ENCODE measurements around the gene AHRR. TPM values are rescaled to one million over a fixed set of nuclear protein-coding genes. Genes with fewer than 3 reads are reported as not detected.
"Not testable (repeated sequence)": the region's sequence is repeated elsewhere in the genome, so short reads cannot be mapped to it uniquely, and the experiment has no call there.

Gene AHRR
- polyA plus RNA-seq, 1 donor, result 3.9 TPM

DNA sequence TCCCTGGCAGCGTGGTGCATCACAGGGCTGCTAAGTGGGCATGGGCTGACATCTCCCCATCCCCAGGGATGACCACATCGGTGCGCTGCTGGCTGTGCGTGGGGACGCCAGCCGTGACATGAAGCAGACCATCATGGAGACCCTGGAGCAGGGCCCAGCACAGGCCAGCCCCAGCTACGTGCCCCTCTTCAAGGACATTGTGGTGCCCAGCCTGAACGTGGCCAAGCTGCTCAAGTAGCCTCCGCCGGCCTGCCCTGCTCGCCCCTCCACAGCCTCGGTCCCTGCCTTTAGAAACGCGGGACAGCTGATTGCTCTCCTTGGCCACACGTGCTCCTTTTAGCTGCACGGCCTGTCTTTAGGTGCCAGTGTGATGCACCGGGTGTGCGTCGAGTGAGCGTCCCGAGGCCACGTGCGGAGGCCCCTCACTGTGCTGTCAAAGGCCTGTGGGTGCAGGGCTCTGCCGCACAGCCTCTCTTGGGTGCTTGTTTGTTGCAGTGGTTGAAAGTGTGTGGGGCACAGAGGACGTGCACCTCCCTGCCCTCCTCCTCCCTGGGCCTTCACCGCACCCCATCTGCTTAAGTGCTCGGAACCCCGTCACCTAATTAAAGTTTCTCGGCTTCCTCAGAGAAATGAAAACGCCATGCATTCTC lies 145.3 kb downstream of the AHRR start:
- H3K4me1 ChIP-seq (ENCODE audit: control insufficient read depth, insufficient read depth, low read length), result peaks cover 5% of the 10 kb centered on the region
- WGBS (ENCODE audit: insufficient coverage, low lambda C conversion rate), result no CpG with 5 or more reads among the region's 30 CpGs
- peaks cover 67% of the 10 kb centered on the region for H3K36me3 ChIP-seq (ENCODE audit: control insufficient read depth, insufficient read depth, low read length)
- no peak overlapping the region for H3K4me3 ChIP-seq (ENCODE audit: low read length)
- no peak for DNase-seq
- H3K27ac ChIP-seq (ENCODE audit: low read length), result no peak overlapping the region
- H3K9me3 ChIP-seq (ENCODE audit: control insufficient read depth, low read depth, low read length), result peaks cover 9% of the 10 kb centered on the region
- no peaks in the 10 kb centered on the region for H3K27me3 ChIP-seq (ENCODE audit: control insufficient read depth, insufficient read depth, low read length)

- H3K27ac ChIP-seq (ENCODE audit: low read length), result no peak overlapping the region
- H3K9me3 ChIP-seq (ENCODE audit: control insufficient read depth, low read depth, low read length), result peaks cover 9% of the 10 kb centered on the region
- H3K4me1 ChIP-seq (ENCODE audit: control insufficient read depth, insufficient read depth, low read length), result peaks cover 10% of the 10 kb centered on the region
- DNase-seq, result no peak
- H3K4me3 ChIP-seq (ENCODE audit: low read length), result no peak overlapping the region
- peaks cover 53% of the 10 kb centered on the region for H3K36me3 ChIP-seq (ENCODE audit: control insufficient read depth, insufficient read depth, low read length)
- H3K27me3 ChIP-seq (ENCODE audit: control insufficient read depth, insufficient read depth, low read length), result no peaks in the 10 kb centered on the region
- no CpG with 5 or more reads among the region's 6 CpGs for WGBS (ENCODE audit: insufficient coverage, low lambda C conversion rate)
Observed at GRCh38 chr5:468401-468800, 146.9 kb downstream of the AHRR start.

DNA sequence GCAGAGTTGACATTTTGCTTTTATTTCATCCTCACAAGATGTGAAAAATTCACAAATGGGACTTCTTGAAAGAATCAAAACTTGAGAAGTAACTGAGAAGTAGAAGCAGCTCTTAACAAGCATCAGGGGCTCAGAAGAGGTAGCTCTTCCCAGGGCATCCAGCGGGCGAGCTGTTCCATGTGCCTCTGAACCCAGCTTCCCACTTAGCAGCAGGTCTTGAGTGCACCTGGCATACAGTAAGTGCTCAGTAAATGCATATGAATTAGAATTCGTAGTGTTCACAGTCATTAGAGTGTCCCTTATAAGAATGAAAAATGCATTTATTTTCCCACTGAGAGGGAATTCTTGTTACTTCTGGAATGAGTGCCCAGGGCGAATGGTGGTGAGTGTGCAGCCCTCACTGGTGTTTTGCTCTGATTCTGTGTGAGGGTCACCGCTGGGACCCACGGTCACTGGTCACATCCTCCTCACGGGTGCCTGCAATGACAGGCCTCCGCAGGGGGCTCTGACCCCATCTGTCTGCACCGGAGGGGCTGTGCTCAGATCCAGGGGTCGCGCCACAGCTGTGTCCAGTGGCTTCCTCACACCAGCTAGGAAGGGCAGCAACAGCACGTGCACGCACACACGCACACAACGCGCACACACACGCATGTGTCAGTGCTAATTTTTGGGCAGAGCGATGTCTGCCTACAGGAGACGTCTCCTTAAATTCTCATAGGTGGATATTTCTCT lies 148.4 kb downstream of the AHRR start:
- Histone ChIP-seq H3K9me3 (ENCODE audit: control insufficient read depth, low read depth, low read length) (peaks cover 8% of the 10 kb centered on the region), H3K4me1 (ENCODE audit: control insufficient read depth, insufficient read depth, low read length) (peaks cover 12% of the 10 kb centered on the region), H3K36me3 (ENCODE audit: control insufficient read depth, insufficient read depth, low read length) (peaks cover 41% of the 10 kb centered on the region), H3K27ac (ENCODE audit: low read length) (no peak overlapping the region), H3K4me3 (ENCODE audit: low read length) (no peak overlapping the region), H3K27me3 (ENCODE audit: control insufficient read depth, insufficient read depth, low read length) (peaks cover 3% of the 10 kb centered on the region)
- WGBS (ENCODE audit: insufficient coverage, low lambda C conversion rate), result no CpG with 5 or more reads among the region's 19 CpGs
- no peak for DNase-seq

- H3K9me3 ChIP-seq (ENCODE audit: control insufficient read depth, low read depth, low read length), result peaks cover 5% of the 10 kb centered on the region
- H3K36me3 ChIP-seq (ENCODE audit: control insufficient read depth, insufficient read depth, low read length), result peaks cover 32% of the 10 kb centered on the region
- H3K27ac ChIP-seq (ENCODE audit: low read length), result no peak overlapping the region
- no peak overlapping the region for H3K4me3 ChIP-seq (ENCODE audit: low read length)
- H3K27me3 ChIP-seq (ENCODE audit: control insufficient read depth, insufficient read depth, low read length), result peaks cover 12% of the 10 kb centered on the region
- 60% methylated on average over 1 of the region's 31 CpGs for WGBS (ENCODE audit: insufficient coverage, low lambda C conversion rate)
- DNase-seq, result no peak
- H3K4me1 ChIP-seq (ENCODE audit: control insufficient read depth, insufficient read depth, low read length), result peaks cover 25% of the 10 kb centered on the region
Observed at GRCh38 chr5:470961-471749, 149.6 kb downstream of the AHRR start.

DNA sequence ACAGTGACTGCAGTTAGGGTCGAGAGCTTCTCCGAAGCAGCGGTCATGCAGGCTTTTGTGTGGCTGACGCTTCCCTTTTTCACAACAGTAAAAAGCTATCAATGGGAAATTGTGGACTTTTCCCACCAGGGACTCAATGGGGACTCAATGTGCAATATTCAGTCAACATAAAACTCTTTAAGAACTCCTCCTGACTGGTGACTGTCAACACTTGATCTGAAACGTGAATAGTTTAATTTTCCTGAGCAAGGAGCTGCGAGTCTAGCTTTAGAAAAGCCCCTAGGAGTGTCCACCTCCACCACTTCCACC lies 150.2 kb downstream of the AHRR start:
- Histone ChIP-seq H3K4me1 (ENCODE audit: control insufficient read depth, insufficient read depth, low read length) (peaks cover 30% of the 10 kb centered on the region), H3K9me3 (ENCODE audit: control insufficient read depth, low read depth, low read length) (peaks cover 10% of the 10 kb centered on the region), H3K27me3 (ENCODE audit: control insufficient read depth, insufficient read depth, low read length) (peaks cover 18% of the 10 kb centered on the region), H3K27ac (ENCODE audit: low read length) (no peak overlapping the region), H3K36me3 (ENCODE audit: control insufficient read depth, insufficient read depth, low read length) (peaks cover 33% of the 10 kb centered on the region), H3K4me3 (ENCODE audit: low read length) (peak overlapping the region; percentile 64)
- DNase-seq, result no peak
- no CpG with 5 or more reads among the region's 6 CpGs for WGBS (ENCODE audit: insufficient coverage, low lambda C conversion rate)

DNA sequence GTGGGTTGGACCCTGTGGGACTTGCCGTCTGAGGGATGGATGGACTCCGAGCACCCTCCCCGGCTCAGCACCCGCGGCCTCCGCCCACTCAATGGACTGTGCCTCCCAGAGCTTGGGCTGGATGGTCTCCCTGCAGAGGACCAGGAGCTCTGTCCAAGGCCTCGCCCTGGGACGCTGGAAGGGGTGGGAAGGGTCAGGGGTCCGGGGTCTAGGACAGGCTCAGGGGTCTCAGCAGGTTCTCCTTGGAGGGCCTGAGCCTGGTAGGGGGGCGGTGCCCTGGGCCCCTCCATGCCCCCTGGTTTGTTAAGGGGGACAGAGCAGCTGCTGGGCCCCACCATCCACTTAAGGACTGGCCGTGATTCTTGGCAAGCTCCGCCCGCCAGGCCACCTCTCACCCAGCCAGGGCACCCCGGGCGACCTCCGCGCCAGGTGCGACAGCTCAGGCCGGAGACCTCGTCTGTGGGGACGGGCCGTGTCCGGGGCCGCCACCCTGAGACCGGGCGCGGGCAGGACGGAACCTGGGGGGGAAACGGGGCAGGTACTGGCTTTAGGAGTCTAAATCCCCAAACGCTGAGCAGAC lies 150.7 kb downstream of the AHRR start:
- no peak for DNase-seq
- no CpG with 5 or more reads among the region's 30 CpGs for WGBS (ENCODE audit: insufficient coverage, low lambda C conversion rate)
- Histone ChIP-seq H3K9me3 (ENCODE audit: control insufficient read depth, low read depth, low read length) (peaks cover 10% of the 10 kb centered on the region), H3K27ac (ENCODE audit: low read length) (peak overlapping the region; percentile 45), H3K4me1 (ENCODE audit: control insufficient read depth, insufficient read depth, low read length) (peaks cover 35% of the 10 kb centered on the region), H3K36me3 (ENCODE audit: control insufficient read depth, insufficient read depth, low read length) (peaks cover 32% of the 10 kb centered on the region), H3K4me3 (ENCODE audit: low read length) (peak overlapping the region; percentile 64), H3K27me3 (ENCODE audit: control insufficient read depth, insufficient read depth, low read length) (peaks cover 20% of the 10 kb centered on the region)

DNA sequence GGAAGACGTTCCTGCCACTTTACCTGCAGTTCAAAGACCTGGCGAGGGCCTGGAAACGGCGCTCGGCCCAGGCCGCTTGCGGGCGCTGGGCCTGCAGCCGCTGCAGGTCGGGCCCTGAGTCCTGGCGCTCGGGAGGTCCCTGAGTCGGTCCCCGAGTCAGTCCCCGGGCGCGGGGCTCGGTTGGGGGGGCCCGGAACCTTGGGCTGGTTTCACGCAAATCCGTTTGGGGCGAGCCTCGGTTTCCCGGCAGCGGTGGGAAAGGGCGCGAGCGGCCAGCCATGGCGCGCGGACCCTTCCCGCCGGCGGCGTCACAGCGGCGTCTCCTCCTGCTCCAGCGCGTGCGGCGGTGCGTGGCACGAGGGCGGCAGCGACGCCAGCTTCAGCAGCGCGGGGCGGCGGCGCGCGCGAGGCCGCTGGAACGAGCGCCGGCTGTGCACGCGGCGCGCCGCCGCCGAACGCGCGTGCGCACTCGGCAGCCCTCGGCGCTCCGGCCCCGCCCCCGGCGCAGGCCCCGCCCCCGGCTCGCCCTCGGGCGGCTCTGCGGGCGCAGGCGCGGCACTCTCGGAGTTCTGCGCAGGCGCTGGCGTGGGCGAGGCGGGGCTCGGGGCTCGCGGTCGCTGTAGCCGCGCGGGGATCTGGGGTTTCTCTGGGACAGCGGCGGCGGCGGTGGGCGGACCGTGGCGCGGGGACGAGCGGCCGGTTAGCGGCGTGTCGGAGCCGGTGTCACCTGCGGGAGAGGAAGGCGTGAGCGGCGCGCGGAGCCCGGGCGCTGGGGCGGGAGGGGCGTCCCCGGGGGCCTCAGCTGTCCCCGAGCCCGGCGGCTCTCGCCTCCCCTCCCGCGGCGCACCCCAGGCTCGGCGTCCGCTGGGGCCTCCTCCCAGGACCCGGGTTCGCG lies 151.4 kb downstream of the AHRR start:
- Histone ChIP-seq H3K4me1 (ENCODE audit: control insufficient read depth, insufficient read depth, low read length) (peaks cover 38% of the 10 kb centered on the region), H3K27ac (ENCODE audit: low read length) (peak overlapping the region; percentile 83), H3K27me3 (ENCODE audit: control insufficient read depth, insufficient read depth, low read length) (peaks cover 20% of the 10 kb centered on the region), H3K4me3 (ENCODE audit: low read length) (peak overlapping the region; percentile 76), H3K36me3 (ENCODE audit: control insufficient read depth, insufficient read depth, low read length) (peaks cover 39% of the 10 kb centered on the region), H3K9me3 (ENCODE audit: control insufficient read depth, low read depth, low read length) (peaks cover 10% of the 10 kb centered on the region)
- whole genome bisulfite sequencing (ENCODE audit: insufficient coverage, low lambda C conversion rate), result no CpG with 5 or more reads among the region's 137 CpGs
- peak; percentile 84 to 87 for DNase-seq

DNA sequence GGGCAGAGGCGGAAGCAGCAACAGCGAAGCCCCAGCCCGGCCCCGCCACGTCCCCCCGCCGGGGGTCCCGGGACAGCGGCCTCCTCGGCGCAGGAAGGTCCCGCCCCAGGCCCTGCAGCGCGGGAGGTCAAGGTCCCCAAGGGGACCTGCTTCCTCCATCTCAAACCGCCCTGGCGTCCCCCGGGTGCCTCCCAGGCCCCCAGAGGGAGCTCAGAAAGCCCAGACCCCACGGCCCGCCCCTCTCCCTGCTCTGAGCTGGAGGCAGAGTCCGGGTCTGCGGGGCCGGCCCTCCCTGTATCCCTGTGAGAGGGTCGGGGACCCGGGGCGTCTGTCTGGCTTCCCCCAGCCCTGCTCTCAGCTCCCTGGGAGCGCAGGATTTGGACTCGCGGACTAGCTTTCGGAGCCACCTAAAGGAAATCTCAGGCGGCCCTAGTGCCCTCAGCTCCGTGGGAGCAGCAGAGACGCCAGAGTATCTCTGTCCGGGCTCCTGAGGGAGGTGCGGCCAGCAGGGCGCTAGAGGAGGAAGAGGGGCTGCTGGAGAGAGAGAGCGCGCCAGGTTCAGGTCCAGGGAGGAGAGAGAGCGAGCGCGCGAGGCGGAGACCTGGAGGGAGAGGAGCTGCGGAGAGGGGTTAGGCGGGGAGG lies 152.2 kb downstream of the AHRR start:
- 0% methylated on average over 6 of the region's 44 CpGs for WGBS (ENCODE audit: insufficient coverage, low lambda C conversion rate)
- Histone ChIP-seq H3K9me3 (ENCODE audit: control insufficient read depth, low read depth, low read length) (peaks cover 10% of the 10 kb centered on the region), H3K27me3 (ENCODE audit: control insufficient read depth, insufficient read depth, low read length) (peaks cover 20% of the 10 kb centered on the region), H3K4me3 (ENCODE audit: low read length) (peak overlapping the region; percentile 76), H3K27ac (ENCODE audit: low read length) (peak overlapping the region; percentile 83), H3K4me1 (ENCODE audit: control insufficient read depth, insufficient read depth, low read length) (peaks cover 38% of the 10 kb centered on the region), H3K36me3 (ENCODE audit: control insufficient read depth, insufficient read depth, low read length) (peaks cover 44% of the 10 kb centered on the region)
- peak; percentile 51 to 82 for DNase-seq

- peak overlapping the region; percentile 76 for H3K4me3 ChIP-seq (ENCODE audit: low read length)
- peaks cover 38% of the 10 kb centered on the region for H3K4me1 ChIP-seq (ENCODE audit: control insufficient read depth, insufficient read depth, low read length)
- WGBS (ENCODE audit: insufficient coverage, low lambda C conversion rate), result no CpG with 5 or more reads among the region's 50 CpGs
- peak in 1 of 2 donors; percentile 66 for DNase-seq
- not testable (repeated sequence) for H3K9me3 ChIP-seq (ENCODE audit: control insufficient read depth, low read depth, low read length)
- H3K27me3 ChIP-seq (ENCODE audit: control insufficient read depth, insufficient read depth, low read length), result peaks cover 20% of the 10 kb centered on the region
- peaks cover 42% of the 10 kb centered on the region for H3K36me3 ChIP-seq (ENCODE audit: control insufficient read depth, insufficient read depth, low read length)
- peak overlapping the region; percentile 83 for H3K27ac ChIP-seq (ENCODE audit: low read length)
Observed at GRCh38 chr5:474232-474839, 152.8 kb downstream of the AHRR start.
